G401 (cell line): Measurements from ENCODE around the gene HDAC11. TPM values are rescaled to one million over a fixed set of nuclear protein-coding genes. Genes with fewer than 3 reads are reported as not detected.
A peak's percentile ranks its signal among the peaks of the same experiment; 100 is the strongest.

ENCODE experiments used
- DNase-seq: peaks from one replicate; pipeline ENCODE4 v3.0.0-alpha.2; 2015; ENCODE audit warnings: low spot score
- in situ Hi-C: cut with HindIII; loops from 2 replicates; pipeline ENCODE4 v1.10.0; 2016; ENCODE audit warnings: low sequenced_read_pairs, mixed read lengths
- total RNA-seq: library from RNA; depleted of rRNA; stranded (reverse); fragments of >200 nt; shearing (Covaris generic); gene quantifications from 2 replicates; pipeline ENCODE4 v1.2.3, GENCODE V29; 2014

Gene HDAC11
- total RNA-seq, 1 experiment from 2014 or later: 15.3 TPM

- in situ Hi-C loops: no loop called here
- DNase-seq: peak; percentile 30
Measured at GRCh38 chr3:13535905-13536304, 55.8 kb downstream of the HDAC11 start.

GRCh38 chr3:13536432-13536831 lies 56.3 kb downstream of the HDAC11 start:
- DNase-seq: no peak
- in situ Hi-C loops: no loop called here

- DNase-seq: no peak
Measured at GRCh38 chr3:13536832-13537231, 56.7 kb downstream of the HDAC11 start.

GRCh38 chr3:13537244-13537908 lies 57.3 kb downstream of the HDAC11 start:
- no peak for DNase-seq
- in situ Hi-C loops: no loop called here

More at GRCh38 chr3:13536832-13537231, 56.7 kb downstream of the HDAC11 start:
- in situ Hi-C loops: no loop called here

- in situ Hi-C loops: no loop called here
- no peak for DNase-seq
Measured at GRCh38 chr3:13537909-13538296, 57.8 kb downstream of the HDAC11 start.

- no peak for DNase-seq
- in situ Hi-C loops: no loop called here
Measured at GRCh38 chr3:13538520-13539291, 58.6 kb downstream of the HDAC11 start.

- DNase-seq: no peak
- in situ Hi-C loops: no loop called here
Measured at GRCh38 chr3:13539292-13539638, 59.2 kb downstream of the HDAC11 start.

GRCh38 chr3:13539671-13540070 lies 59.6 kb downstream of the HDAC11 start:
- peak; percentile 64 for DNase-seq
- in situ Hi-C loops: no loop called here

GRCh38 chr3:13540297-13540995 lies 60.3 kb downstream of the HDAC11 start:
- no peak for DNase-seq
- in situ Hi-C loops: no loop called here

GRCh38 chr3:13541691-13542090 lies 61.6 kb downstream of the HDAC11 start:
- no peak for DNase-seq
- in situ Hi-C loops: no loop called here

- DNase-seq: no peak
- in situ Hi-C loops: no loop called here
Measured at GRCh38 chr3:13542142-13542541, 62.0 kb downstream of the HDAC11 start.

GRCh38 chr3:13543253-13543652 lies 63.1 kb downstream of the HDAC11 start:
- in situ Hi-C loops: no loop called here
- DNase-seq: no peak

GRCh38 chr3:13544293-13544831 lies 64.3 kb downstream of the HDAC11 start:
- in situ Hi-C loops: no loop called here

GRCh38 chr3:13544951-13545651 lies 65.0 kb downstream of the HDAC11 start:
- in situ Hi-C loops: no loop called here
- DNase-seq: no peak

More at GRCh38 chr3:13544293-13544831, 64.3 kb downstream of the HDAC11 start:
- DNase-seq: no peak

- in situ Hi-C loops: no loop called here
- no peak for DNase-seq
Measured at GRCh38 chr3:13545952-13546454, 65.9 kb downstream of the HDAC11 start.

GRCh38 chr3:13546667-13547171 lies 66.6 kb downstream of the HDAC11 start:
- in situ Hi-C loops: no loop called here
- no peak for DNase-seq

- DNase-seq: no peak
- in situ Hi-C loops: no loop called here
Measured at GRCh38 chr3:13547591-13548371, 67.7 kb downstream of the HDAC11 start.
